Endothelial cell (in vitro differentiated cells): ENCODE data around the gene ENTPD2. TPM values are rescaled to one million over a fixed set of nuclear protein-coding genes. Genes with fewer than 3 reads are reported as not detected.

ENCODE experiments used
- DNase-seq: peaks from one replicate; pipeline ENCODE4 v3.0.0; 2021; ENCODE audit warnings: low spot score
- H3K27ac Mint-ChIP-seq: one replicate; pipeline ENCODE4 v1.8.0; 2021; ENCODE audit warnings: mixed read lengths, inconsistent platforms; ENCODE audit not compliant: unreplicated experiment
- H3K27me3 Mint-ChIP-seq: one replicate; pipeline ENCODE4 v1.8.0; 2021; ENCODE audit warnings: mild to moderate bottlenecking, moderate library complexity, mixed read lengths, inconsistent platforms; ENCODE audit not compliant: unreplicated experiment
- H3K36me3 Mint-ChIP-seq: one replicate; pipeline ENCODE4 v1.8.0; 2021; ENCODE audit warnings: mild to moderate bottlenecking, low read depth, mixed read lengths, inconsistent platforms; ENCODE audit not compliant: unreplicated experiment
- H3K4me1 Mint-ChIP-seq: one replicate; pipeline ENCODE4 v1.8.0; 2021; ENCODE audit warnings: mild to moderate bottlenecking, mixed read lengths, inconsistent platforms; ENCODE audit not compliant: unreplicated experiment
- H3K4me3 Mint-ChIP-seq: one replicate; pipeline ENCODE4 v1.8.0; 2021; ENCODE audit warnings: mild to moderate bottlenecking, mixed read lengths, inconsistent platforms; ENCODE audit not compliant: unreplicated experiment
- H3K9me3 Mint-ChIP-seq: one replicate; pipeline ENCODE4 v1.8.0; 2021; ENCODE audit warnings: mixed read lengths, inconsistent platforms; ENCODE audit not compliant: unreplicated experiment
- total RNA-seq: library from RNA; stranded (reverse); fragmentation: NEBNext Ultra II Directional; extraction: Animal tissue kit (Norgen Biotek cat#: 25700); gene quantifications from one replicate; pipeline ENCODE4 v1.2.1, GENCODE V29; 2021; ENCODE audit not compliant: unreplicated experiment
- TF ChIP-seq, protein P1 (sequence below): fragments of 200-600 bp; sonication (generic); IDR thresholded peaks from one replicate; pipeline ENCODE4 v1.5.0; 2021; ENCODE audit warnings: antibody characterized with exemption; ENCODE audit not compliant: unreplicated experiment

Gene ENTPD2
- total RNA-seq, 1 donor from 2014 or later: 55.6 TPM

DNA sequence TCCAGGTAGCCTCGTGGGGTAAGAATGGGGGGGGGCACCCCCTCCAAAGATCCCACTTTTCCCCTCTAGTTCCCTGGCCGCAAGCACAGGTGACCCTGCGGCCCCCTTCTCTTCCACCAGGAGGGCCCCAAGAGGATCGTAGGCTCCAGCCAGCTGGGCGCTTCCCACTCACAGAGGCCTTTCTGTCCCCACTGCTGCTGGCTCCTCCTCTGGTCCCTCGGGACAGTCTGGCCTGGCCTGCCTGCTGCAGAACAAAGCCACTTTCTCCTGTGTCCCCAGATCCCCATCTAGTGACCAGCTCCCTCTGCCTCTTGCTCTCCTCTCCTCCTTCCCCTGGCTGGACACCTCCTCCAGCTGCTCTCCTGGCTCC is 17.0 kb upstream of the ENTPD2 start:
- Mint-ChIP-seq H3K27ac (no peak overlapping the region), H3K4me1 (peaks cover 4% of the 10 kb centered on the region), H3K9me3 (no peaks in the 10 kb centered on the region), H3K36me3 (no peaks in the 10 kb centered on the region), H3K27me3 (peaks cover 18% of the 10 kb centered on the region), H3K4me3 (peak overlapping the region; percentile 56)
- no peak for DNase-seq
- TF ChIP-seq, protein P1, sequence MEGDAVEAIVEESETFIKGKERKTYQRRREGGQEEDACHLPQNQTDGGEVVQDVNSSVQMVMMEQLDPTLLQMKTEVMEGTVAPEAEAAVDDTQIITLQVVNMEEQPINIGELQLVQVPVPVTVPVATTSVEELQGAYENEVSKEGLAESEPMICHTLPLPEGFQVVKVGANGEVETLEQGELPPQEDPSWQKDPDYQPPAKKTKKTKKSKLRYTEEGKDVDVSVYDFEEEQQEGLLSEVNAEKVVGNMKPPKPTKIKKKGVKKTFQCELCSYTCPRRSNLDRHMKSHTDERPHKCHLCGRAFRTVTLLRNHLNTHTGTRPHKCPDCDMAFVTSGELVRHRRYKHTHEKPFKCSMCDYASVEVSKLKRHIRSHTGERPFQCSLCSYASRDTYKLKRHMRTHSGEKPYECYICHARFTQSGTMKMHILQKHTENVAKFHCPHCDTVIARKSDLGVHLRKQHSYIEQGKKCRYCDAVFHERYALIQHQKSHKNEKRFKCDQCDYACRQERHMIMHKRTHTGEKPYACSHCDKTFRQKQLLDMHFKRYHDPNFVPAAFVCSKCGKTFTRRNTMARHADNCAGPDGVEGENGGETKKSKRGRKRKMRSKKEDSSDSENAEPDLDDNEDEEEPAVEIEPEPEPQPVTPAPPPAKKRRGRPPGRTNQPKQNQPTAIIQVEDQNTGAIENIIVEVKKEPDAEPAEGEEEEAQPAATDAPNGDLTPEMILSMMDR: no peak

DNA sequence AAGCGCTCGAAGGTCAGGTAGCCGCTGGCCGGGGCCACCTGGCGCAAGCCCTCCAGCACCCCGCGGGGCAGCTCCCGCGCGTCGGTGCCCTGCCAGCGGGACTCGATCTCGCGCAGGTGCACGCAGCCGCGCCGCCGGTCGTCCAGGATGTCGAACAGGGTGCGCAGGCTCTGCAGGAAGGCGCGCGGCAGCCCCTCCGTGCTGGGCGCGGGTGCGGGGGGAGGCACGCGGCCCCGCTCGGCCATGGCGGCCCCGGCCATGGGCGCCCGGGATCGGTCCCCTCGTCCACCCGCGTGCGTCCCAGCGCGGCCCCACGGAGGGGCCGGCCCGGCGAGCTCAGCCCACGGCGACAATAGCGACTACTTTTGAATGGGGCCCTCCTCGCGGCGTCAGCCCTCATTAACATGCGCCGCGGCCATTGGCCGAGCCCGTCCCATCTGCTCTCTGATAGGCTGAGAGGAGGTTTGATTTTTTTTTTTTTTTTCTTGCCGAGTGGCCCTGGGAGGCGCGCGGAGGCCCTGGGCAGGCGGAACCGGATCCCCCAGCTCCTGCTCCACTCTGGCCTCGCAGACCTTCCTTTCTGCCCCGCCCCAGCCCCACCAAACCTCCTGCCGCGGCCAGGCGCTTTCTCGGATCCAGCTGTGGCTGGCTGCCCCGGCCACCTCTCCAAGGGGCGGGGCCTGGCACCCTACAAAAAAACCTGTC is 16.5 kb upstream of the ENTPD2 start, which contains the start of gene SAPCD2:
SAPCD2 (minus strand) TSS at position 357 of the 705 bp plus-strand sequence; CDS start at position 260, 97 bp downstream.
- H3K9me3 Mint-ChIP-seq: no peaks in the 10 kb centered on the region
- TF ChIP-seq, protein P1: no peak
- H3K36me3 Mint-ChIP-seq: no peaks in the 10 kb centered on the region
- no peak within 1 kb of the TSS for H3K27ac Mint-ChIP-seq
- DNase-seq: peak; percentile 74
- peaks cover 4% of the 10 kb centered on the region for H3K4me1 Mint-ChIP-seq
- peak within 1 kb of the TSS; percentile 56 for H3K4me3 Mint-ChIP-seq
- H3K27me3 Mint-ChIP-seq: peaks cover 18% of the 10 kb centered on the region

DNA sequence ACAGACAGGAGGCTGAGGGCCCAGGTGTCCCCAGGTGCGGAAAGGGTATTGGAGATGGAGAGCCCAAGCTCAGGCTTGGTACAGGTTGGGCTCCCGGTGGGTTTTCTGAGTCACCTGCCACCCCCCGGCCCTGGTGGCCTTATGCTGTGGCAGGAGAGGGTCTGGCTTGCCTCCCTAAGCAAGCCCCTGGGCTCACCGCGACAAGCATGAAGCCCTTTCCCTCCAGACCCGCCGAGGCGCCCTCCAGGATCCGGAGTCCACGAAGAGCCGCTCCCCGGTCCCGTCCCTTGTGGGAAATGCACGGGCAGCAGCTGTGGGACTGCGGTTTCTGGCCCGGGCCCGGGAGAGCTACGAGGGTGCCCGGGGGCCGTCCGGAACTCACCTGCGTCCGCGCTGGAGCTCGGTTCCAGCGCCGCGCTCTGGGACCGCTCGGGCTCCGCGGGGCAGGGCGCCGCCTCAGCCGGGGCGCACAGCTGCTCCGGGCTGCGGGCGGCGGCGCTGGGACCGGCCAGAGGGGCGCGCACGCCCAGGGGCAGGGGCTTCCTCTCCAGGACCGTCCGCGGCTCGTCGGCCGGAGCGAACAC is 15.7 kb upstream of the ENTPD2 start:
- Mint-ChIP-seq H3K4me1 (peaks cover 4% of the 10 kb centered on the region), H3K36me3 (no peaks in the 10 kb centered on the region), H3K27me3 (peaks cover 17% of the 10 kb centered on the region), H3K4me3 (no peak overlapping the region), H3K27ac (no peak overlapping the region), H3K9me3 (no peaks in the 10 kb centered on the region)
- TF ChIP-seq, protein P1: no peak
- DNase-seq: peak; percentile 38

DNA sequence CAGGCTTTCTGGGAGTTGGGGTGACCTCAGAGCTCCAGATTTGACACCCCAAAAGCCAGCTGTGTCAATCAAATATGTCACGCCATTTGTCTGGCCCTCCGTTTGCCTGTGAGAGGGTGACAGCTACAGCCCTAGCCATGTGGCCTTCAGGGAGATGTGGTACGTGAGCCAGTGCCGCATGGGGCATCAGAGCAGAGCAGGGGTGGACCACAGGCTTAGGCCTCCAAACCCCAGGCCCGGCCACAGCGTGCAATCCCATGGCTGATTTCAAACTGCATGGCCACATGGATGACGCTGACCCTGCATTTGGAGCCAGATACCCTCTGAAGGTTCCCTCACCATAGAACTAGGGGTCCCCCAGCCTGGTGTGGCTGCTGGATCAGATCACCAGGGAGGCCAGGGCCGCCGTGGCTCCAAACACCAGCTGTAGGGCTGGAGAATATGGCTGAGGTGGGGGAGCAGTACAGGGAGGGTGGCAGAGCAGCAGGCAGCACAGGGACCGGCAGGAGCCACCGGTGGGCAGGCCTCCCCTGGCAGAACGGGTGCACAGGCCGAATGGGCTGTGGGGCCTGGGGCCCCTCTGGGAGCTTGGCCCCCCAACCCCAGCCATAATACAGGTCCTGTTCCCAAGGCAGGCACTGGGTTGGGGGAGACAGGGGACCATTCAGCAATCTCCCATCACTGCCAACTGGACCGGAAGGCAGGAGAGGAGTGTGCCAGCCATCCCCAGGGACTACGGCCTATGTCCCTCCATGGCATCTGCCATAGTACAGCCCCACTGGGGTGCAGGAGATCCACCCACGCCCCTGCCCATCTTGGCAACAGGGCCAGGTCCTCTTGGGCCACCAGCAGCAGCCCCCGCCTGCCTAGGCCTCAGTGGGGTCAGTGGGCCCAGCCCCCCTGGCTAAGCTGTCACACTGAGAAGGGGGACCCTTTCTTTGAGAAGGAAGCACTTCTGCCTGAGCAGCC is 15.0 kb upstream of the ENTPD2 start:
- Mint-ChIP-seq H3K4me3 (no peak overlapping the region), H3K4me1 (peaks cover 4% of the 10 kb centered on the region), H3K36me3 (no peaks in the 10 kb centered on the region), H3K9me3 (no peaks in the 10 kb centered on the region), H3K27me3 (peaks cover 13% of the 10 kb centered on the region), H3K27ac (no peak overlapping the region)
- TF ChIP-seq, protein P1: no peak
- no peak for DNase-seq
